ENCODE measurements around the gene CHMP4B. TPM values are rescaled to one million over a fixed set of nuclear protein-coding genes. Genes with fewer than 3 reads are reported as not detected.

Gene CHMP4B
- total and polyA plus RNA-seq, 4 donors: 91.6 to 162 (median 120) TPM

- Histone ChIP-seq H3K4me1 (ENCODE audit: control insufficient read depth in 5 of 5, insufficient read depth in 5 of 5, low read length in 5 of 5) (peaks cover 14 to 63% (median 38%) of the 10 kb centered on the region in 5 donors), H3K9me3 (ENCODE audit: control insufficient read depth in 4 of 4, insufficient read depth in 3 of 4, low read length in 3 of 4) (no peaks in the 10 kb centered on the region), H3K9ac (ENCODE audit: insufficient read depth in 1 of 2, low read length in 2 of 2) (no peak overlapping the region), H3K27me3 (ENCODE audit: control insufficient read depth in 3 of 3, insufficient read depth in 3 of 3, low read length in 2 of 3) (no peaks in the 10 kb centered on the region), H3K4me3 (no peak overlapping the region), H3K36me3 (ENCODE audit: control insufficient read depth in 4 of 4, insufficient read depth in 4 of 4, low read length in 4 of 4) (peaks cover 0 to 4% (median 0%) of the 10 kb centered on the region in 4 donors), H3K27ac (ENCODE audit: low read depth in 1 of 2, low read length in 1 of 2) (peak overlapping the region in 1 of 2 donors; percentile 28)
- no peak for DNase-seq
- 80 to 85% methylated on average over 2 of the region's 2 CpGs for WGBS, 2 donors
- no peak for TF ChIP-seq CTCF (IDR thresholded peaks at IDR 0.05; ENCODE audit: control extremely low read depth, extremely low read depth)
- ATAC-seq (ENCODE audit: insufficient read depth, low FRiP score): no peak
Observed at GRCh38 chr20:33836277-33836676, 25.1 kb downstream of the CHMP4B start.

GRCh38 chr20:33837096-33837830 lies 26.1 kb downstream of the CHMP4B start:
- no peaks in the 10 kb centered on the region for H3K9me3 ChIP-seq (ENCODE audit: control insufficient read depth in 4 of 4, insufficient read depth in 3 of 4, low read length in 3 of 4)
- no peak overlapping the region for H3K4me3 ChIP-seq
- 88 to 89% methylated on average over 5 of the region's 5 CpGs for WGBS, 2 donors
- H3K36me3 ChIP-seq (ENCODE audit: control insufficient read depth in 4 of 4, insufficient read depth in 4 of 4, low read length in 4 of 4): peaks cover 0 to 4% (median 0%) of the 10 kb centered on the region in 4 donors
- H3K27me3 ChIP-seq (ENCODE audit: control insufficient read depth in 3 of 3, insufficient read depth in 3 of 3, low read length in 2 of 3): no peaks in the 10 kb centered on the region
- no peak overlapping the region for H3K9ac ChIP-seq (ENCODE audit: insufficient read depth in 1 of 2, low read length in 2 of 2)
- DNase-seq (no peak), ATAC-seq (ENCODE audit: insufficient read depth, low FRiP score) (no peak)
- TF ChIP-seq CTCF (IDR thresholded peaks at IDR 0.05; ENCODE audit: control extremely low read depth, extremely low read depth): no peak
- H3K4me1 ChIP-seq (ENCODE audit: control insufficient read depth in 5 of 5, insufficient read depth in 5 of 5, low read length in 5 of 5): peaks cover 19 to 67% (median 37%) of the 10 kb centered on the region in 5 donors
- H3K27ac ChIP-seq (ENCODE audit: low read depth in 1 of 2, low read length in 1 of 2): no peak overlapping the region

- Histone ChIP-seq H3K27ac (ENCODE audit: low read depth in 1 of 2, low read length in 1 of 2) (no peak overlapping the region), H3K4me3 (no peak overlapping the region), H3K27me3 (ENCODE audit: control insufficient read depth in 3 of 3, insufficient read depth in 3 of 3, low read length in 2 of 3) (no peaks in the 10 kb centered on the region), H3K9ac (ENCODE audit: insufficient read depth in 1 of 2, low read length in 2 of 2) (no peak overlapping the region), H3K9me3 (ENCODE audit: control insufficient read depth in 4 of 4, insufficient read depth in 3 of 4, low read length in 3 of 4) (no peaks in the 10 kb centered on the region), H3K4me1 (ENCODE audit: control insufficient read depth in 5 of 5, insufficient read depth in 5 of 5, low read length in 5 of 5) (peaks cover 26 to 68% (median 35%) of the 10 kb centered on the region in 5 donors), H3K36me3 (ENCODE audit: control insufficient read depth in 4 of 4, insufficient read depth in 4 of 4, low read length in 4 of 4) (peaks cover 0 to 3% (median 0%) of the 10 kb centered on the region in 4 donors)
- 72 to 78% methylated on average over 8 of the region's 8 CpGs for WGBS, 2 donors
- TF ChIP-seq CTCF (IDR thresholded peaks at IDR 0.05; ENCODE audit: control extremely low read depth, extremely low read depth): no peak
- DNase-seq (no peak), ATAC-seq (ENCODE audit: insufficient read depth, low FRiP score) (no peak)
Observed at GRCh38 chr20:33838035-33838864, 27.1 kb downstream of the CHMP4B start.
